MCF 10A (cell line): ENCODE measurements around the gene RHBDL1. TPM values are rescaled to one million over a fixed set of nuclear protein-coding genes. Genes with fewer than 3 reads are reported as not detected.
A peak's percentile ranks its signal among the peaks of the same experiment; 100 is the strongest.

Experiments used
- BruUV-seq: library from RNA; stranded (reverse); fragments of 400-500 nt; replicated peaks from 2 replicates; lab custom pipeline; 2021; lab: Mats Ljungman, UMichigan
- CTCF ChIA-PET: fragments of 300-600 bp; sonication (Branson Sonifier 250); formaldehyde crosslinking; extraction: SDS; loops from one replicate; lab custom pipeline; 2021; ENCODE audit warnings: antibody characterized with exemption, inconsistent platforms; lab: Yijun Ruan, JAX
- POLR2A ChIA-PET: fragments of 300-600, 350-650 bp; sonication (Branson Sonifier 250); formaldehyde crosslinking; extraction: SDS; loops from one replicate; lab custom pipeline; 2020; ENCODE audit warnings: antibody characterized with exemption, inconsistent platforms; lab: Yijun Ruan, JAX
- DNase-seq: peaks from one replicate; pipeline ENCODE4 v3.0.0-alpha.2; 2018; ENCODE audit not compliant: unreplicated experiment
- H3K27ac Mint-ChIP-seq: one replicate; pipeline ENCODE4 v1.8.0; 2022; ENCODE audit warnings: mild to moderate bottlenecking, low read depth, mixed read lengths; ENCODE audit not compliant: unreplicated experiment
- H3K27me3 Mint-ChIP-seq: one replicate; pipeline ENCODE4 v1.8.0; 2022; ENCODE audit warnings: mixed read lengths; ENCODE audit not compliant: insufficient read depth, unreplicated experiment
- H3K36me3 Mint-ChIP-seq: one replicate; pipeline ENCODE4 v1.8.0; 2022; ENCODE audit warnings: mild to moderate bottlenecking, moderate library complexity, mixed read lengths; ENCODE audit not compliant: insufficient read depth, unreplicated experiment
- H3K4me1 Mint-ChIP-seq: one replicate; pipeline ENCODE4 v1.8.0; 2022; ENCODE audit warnings: mixed read lengths; ENCODE audit not compliant: insufficient read depth, unreplicated experiment
- H3K4me3 Mint-ChIP-seq: one replicate; pipeline ENCODE4 v1.8.0; 2022; ENCODE audit warnings: mild to moderate bottlenecking, moderate library complexity, mixed read lengths; ENCODE audit not compliant: unreplicated experiment
- H3K9me3 Mint-ChIP-seq: one replicate; pipeline ENCODE4 v1.8.0; 2022; ENCODE audit warnings: mixed read lengths; ENCODE audit not compliant: unreplicated experiment
- CTCF ChIP-seq: fragments of 200-600 bp; IDR thresholded peaks from one replicate; pipeline ENCODE4 v1.8.0; 2022; ENCODE audit warnings: antibody characterized with exemption, mild to moderate bottlenecking; ENCODE audit not compliant: unreplicated experiment
- intact Hi-C: fragments of 100-400 bp; cut with micrococcal nuclease; formaldehyde crosslinking; loops from 2 replicates; pipeline ENCODE4 v1.14.1; 2022
- total RNA-seq: library from RNA; stranded (reverse); gene quantifications from 2 replicates; pipeline ENCODE4 v1.2.3, GENCODE V29; 2022

Gene RHBDL1
- total RNA-seq, 1 experiment from 2014 or later: 3.0 TPM

GRCh38 chr16:707062-707538, 31.6 kb downstream of the RHBDL1 start:
- no TSS peak for BruUV-seq
- no peaks in the 10 kb centered on the region for H3K9me3 Mint-ChIP-seq
- intact Hi-C loops: no loop called here
- peak overlapping the region; percentile 83 for H3K4me3 Mint-ChIP-seq
- peaks cover 17% of the 10 kb centered on the region for H3K4me1 Mint-ChIP-seq
- ChIA-PET CTCF (interaction anchor here (0.5 to 2.9 kb wide), 12 partner anchors 9 to 1305 kb away, joined by 3 to 15 read pairs (median 4); partner anchors contain the start of genes ANTKMT, CCDC78 and METRN), POLR2A (interaction anchor here (0.6 to 2.9 kb wide), 27 partner anchors 9 to 1448 kb away, joined by 3 to 25 read pairs (median 4); partner anchors contain the start of genes ANTKMT, CAPN15, CCDC78 and CHTF18)
- no peaks in the 10 kb centered on the region for H3K27me3 Mint-ChIP-seq
- H3K27ac Mint-ChIP-seq: peak overlapping the region; percentile 67
- no peak for TF ChIP-seq CTCF
- H3K36me3 Mint-ChIP-seq: peaks cover 17% of the 10 kb centered on the region
- peak; percentile 71 for DNase-seq

- BruUV-seq: no TSS peak
- Mint-ChIP-seq H3K36me3 (peaks cover 8% of the 10 kb centered on the region), H3K9me3 (no peaks in the 10 kb centered on the region), H3K4me1 (peaks cover 24% of the 10 kb centered on the region), H3K4me3 (peak overlapping the region; percentile 59), H3K27me3 (no peaks in the 10 kb centered on the region), H3K27ac (peak overlapping the region; percentile 67)
- no peak for TF ChIP-seq CTCF
- intact Hi-C loops: no loop called here
- ChIA-PET CTCF (interaction anchor here (0.7 to 2.9 kb wide), 11 partner anchors 8 to 351 kb away, joined by 3 to 15 read pairs (median 4); partner anchors contain the start of genes ANTKMT, CCDC78 and METRN), POLR2A (interaction anchor here (0.7 to 2.9 kb wide), 11 partner anchors 8 to 114 kb away, joined by 3 to 25 read pairs (median 6); partner anchors contain the start of genes ANTKMT, CCDC78, CIAO3 and HAGHL)
- DNase-seq: no peak
Observed at GRCh38 chr16:708019-708418, 32.5 kb downstream of the RHBDL1 start.

GRCh38 chr16:708959-709358, 33.5 kb downstream of the RHBDL1 start:
- no TSS peak for BruUV-seq
- no peaks in the 10 kb centered on the region for H3K27me3 Mint-ChIP-seq
- ChIA-PET POLR2A (interaction anchor here (1.0 to 8.8 kb wide), 7 partner anchors 11 to 41 kb away, joined by 3 to 124 read pairs (median 8); partner anchors contain the start of genes ANTKMT, CCDC78, CIAO3 and HAGHL), CTCF (interaction anchor here (0.5 to 3.9 kb wide), 6 partner anchors 11 to 397 kb away, joined by 3 to 34 read pairs (median 8); no protein-coding TSS in a partner anchor)
- peaks cover 4% of the 10 kb centered on the region for H3K36me3 Mint-ChIP-seq
- peak overlapping the region; percentile 16 for H3K4me3 Mint-ChIP-seq
- no peak for DNase-seq
- intact Hi-C loops: no loop called here
- peaks cover 24% of the 10 kb centered on the region for H3K4me1 Mint-ChIP-seq
- TF ChIP-seq CTCF: no peak
- no peaks in the 10 kb centered on the region for H3K9me3 Mint-ChIP-seq
- no peak overlapping the region for H3K27ac Mint-ChIP-seq
